C4-2B (cell line): Measurements from ENCODE around the gene ST6GALNAC2.

Experiments used
- ZFX ChIP-seq: fragments of 450-650 bp; IDR thresholded peaks from 2 replicates; pipeline ENCODE4 v1.6.1; 2017
- TF ChIP-seq, protein P1 (sequence below): fragments of 450-650 bp; conservative IDR thresholded peaks from 2 replicates; pipeline ENCODE4 v1.5.1; 2017; ENCODE audit warnings: mild to moderate bottlenecking

DNA sequence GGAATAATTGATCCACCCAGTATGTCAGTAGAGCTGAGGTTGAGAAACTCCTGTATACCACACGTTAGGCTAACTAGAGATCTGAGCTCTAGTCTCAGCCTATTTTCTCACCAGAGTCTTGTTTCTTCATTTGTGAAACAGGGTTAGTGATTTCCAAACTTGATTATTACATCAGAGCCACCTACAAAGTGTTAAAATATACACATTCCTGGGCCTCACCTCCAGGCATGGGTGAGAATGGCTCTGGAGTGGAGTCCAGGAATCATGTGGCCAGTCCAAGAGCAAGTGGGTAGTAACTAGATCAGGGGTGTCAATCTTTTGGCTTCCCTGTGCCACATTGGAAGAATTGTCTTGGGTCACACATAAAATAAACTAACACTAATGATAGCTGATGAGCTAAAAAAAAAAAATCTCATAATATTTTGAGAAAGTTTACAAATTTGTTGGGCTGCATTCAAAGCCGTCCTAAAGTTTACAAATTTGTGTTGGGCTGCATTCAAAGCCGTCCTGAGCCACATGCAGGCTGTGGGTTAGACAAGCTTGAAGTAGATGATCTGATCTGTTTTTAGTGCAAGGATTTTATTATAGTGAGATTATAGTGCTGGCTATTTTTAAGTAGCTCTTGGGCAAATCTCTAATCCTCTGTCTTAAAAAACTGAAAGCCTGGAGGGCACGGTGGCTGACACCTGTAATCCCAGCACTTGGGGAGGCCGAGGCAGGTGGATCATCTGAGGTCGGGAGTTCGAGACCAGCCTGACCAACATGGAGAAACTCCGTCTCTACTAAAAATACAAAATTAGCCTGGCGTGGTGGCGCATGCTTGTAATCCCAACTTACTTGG is 25.4 kb downstream of the ST6GALNAC2 start:
- TF ChIP-seq, protein P1, sequence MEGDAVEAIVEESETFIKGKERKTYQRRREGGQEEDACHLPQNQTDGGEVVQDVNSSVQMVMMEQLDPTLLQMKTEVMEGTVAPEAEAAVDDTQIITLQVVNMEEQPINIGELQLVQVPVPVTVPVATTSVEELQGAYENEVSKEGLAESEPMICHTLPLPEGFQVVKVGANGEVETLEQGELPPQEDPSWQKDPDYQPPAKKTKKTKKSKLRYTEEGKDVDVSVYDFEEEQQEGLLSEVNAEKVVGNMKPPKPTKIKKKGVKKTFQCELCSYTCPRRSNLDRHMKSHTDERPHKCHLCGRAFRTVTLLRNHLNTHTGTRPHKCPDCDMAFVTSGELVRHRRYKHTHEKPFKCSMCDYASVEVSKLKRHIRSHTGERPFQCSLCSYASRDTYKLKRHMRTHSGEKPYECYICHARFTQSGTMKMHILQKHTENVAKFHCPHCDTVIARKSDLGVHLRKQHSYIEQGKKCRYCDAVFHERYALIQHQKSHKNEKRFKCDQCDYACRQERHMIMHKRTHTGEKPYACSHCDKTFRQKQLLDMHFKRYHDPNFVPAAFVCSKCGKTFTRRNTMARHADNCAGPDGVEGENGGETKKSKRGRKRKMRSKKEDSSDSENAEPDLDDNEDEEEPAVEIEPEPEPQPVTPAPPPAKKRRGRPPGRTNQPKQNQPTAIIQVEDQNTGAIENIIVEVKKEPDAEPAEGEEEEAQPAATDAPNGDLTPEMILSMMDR = no peak
- TF ChIP-seq ZFX = no peak
